GM18907 (cell line): ENCODE measurements around the gene MAP10.

Source experiments
- ATAC-seq: cut with Tn5 transposase; IDR thresholded peaks from one replicate; pipeline ENCODE4 v1.9.1; 2021; ENCODE audit warnings: mild to moderate bottlenecking, moderate library complexity; ENCODE audit not compliant: unreplicated experiment

Gene MAP10

DNA sequence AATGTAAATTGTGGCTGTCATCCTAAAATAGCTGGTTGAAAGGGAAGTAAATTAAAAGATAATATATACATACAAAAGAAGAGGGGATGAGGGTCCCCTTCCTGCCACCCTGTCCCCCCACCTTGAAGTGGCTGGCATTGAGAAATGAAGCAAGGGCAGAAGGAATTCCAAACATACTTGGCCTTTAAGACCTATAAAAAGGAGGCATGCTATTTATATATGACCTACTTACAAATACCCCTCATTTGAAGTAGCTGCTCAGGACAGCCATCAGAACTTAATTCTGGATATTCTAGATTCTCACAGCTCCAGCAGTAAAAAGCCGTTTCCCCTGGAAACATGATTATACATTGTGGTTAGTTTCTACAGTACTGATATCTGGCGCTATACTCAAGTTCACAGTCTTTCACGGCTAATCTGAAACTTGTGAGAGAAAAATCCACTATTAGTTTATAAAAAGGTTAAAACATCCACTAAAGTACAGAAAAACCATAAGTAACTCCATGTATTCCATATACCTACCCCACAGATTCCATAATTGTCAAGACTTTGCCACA lies 9.6 kb upstream of the MAP10 start:
- ATAC-seq, result no peak

DNA sequence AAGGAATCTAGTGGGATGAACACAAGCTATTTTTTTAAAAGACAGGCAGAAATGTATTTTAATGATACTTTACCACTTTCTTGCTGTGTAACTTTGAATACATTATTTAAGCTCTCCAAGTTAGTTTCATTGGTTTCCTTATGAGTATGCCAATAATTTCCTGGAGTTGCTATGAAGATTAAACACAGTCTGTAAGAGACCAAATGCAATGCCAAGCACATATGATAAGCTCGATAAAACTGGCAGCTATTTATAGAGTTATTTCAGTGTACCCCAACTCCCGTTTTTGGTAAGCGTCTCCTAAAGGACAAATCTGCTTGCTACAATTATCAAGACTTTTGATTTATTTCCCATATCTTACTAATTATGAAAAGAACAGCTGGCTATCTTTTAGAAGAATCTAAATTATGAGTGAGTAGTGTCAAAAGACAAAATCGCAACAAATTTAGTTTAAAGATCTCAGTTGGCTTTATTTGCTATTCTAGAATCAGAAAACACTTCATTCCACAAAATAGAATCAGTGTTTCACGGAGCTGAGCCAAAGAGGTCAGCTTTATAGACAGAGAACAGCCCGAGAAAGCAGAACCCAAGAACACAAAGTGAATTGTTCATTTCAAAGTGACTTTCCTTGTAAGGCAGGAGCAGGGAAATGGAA lies 7.2 kb upstream of the MAP10 start:
- no peak for ATAC-seq

DNA sequence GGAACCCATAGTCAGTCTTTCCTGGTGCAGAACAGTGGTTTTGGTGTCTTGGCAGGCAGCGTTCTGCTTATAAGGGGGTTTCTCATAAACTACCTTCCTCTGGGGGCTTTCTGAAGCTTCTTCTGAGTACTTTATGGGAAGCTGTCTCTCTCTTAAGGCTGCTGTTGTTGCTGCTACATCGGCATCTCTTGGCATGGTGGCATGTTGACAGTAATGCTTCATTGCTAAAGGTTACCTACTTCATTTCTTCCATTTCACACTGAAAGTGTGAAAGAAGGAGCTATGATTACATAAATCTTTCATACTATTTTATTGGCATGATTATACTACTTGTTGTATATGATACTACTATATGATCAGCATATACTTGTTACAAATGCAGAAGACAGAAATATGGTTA lies 6.3 kb upstream of the MAP10 start:
- no peak for ATAC-seq

DNA sequence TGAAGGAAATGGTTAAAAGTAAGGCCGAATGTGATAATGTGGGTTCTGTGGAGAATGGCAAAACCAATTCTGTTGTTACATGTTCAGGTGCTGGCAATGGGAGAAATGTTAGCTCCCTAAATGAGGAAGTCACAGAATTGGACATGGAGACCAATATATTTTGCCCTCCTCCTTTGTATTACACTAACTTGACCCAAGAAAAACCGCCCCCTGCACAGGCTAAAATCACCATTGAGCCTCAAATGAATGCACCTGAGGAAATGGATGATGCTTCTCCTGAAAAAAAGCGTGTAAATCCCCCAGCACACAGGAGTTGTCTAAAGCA lies 932 bp downstream of the MAP10 start:
- ATAC-seq, result no peak

DNA sequence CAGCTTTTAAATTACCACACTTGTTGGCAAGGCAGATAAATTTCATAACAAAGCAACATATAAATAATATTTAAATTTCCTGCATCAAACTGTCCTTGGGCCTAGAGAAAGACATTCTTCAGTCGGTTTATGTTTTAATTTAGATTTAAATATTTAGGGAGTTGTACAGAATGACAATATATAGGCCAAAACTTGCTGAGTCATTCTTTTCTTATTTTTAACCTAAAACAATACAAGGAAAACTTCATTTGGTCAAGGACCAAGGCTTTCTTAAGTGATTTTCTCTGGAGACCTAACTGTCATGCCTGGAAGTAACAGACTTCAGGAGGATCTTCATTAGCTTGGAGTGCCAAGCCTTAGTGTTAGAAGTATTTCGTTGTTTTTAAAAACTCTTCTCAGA lies 5.6 kb downstream of the MAP10 start:
- no peak for ATAC-seq

DNA sequence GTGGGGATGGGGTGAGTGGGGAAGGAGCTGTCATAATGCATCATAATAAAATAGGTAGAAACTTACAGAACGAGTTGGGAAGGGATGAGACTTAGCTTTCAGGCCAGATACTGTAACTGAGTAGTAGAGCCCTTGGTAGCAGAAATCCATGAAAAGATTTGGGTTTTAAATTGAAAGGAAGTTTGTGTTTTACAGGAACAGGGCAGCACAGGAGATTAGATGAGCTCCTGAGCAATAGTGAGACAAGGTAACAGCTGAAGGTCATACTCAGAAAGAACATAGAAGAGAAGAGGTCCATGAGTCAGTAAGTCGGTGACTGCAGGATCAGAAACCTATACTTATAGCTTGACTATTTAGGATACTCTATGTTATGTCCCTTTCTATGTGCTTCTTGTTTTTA lies 7.3 kb downstream of the MAP10 start:
- ATAC-seq, result no peak

DNA sequence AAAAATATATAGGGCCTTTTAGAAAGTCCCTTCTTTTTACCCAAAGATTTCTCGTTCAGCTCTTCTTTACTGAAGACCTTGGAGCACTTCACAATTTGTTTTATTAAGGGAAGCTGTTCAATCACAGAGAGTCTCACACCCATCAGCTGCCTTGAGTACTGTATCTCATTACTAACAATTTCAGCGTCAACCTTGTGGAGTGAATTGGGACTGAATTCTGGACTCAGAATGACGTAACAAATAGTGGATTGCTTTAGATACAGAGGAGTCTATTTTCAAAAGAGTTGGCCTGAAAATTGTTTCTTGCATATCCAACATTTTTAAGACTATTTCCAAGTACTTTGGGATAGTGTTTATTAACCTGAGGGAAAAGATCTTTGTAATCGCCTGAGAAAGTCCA lies 7.9 kb downstream of the MAP10 start:
- no peak for ATAC-seq

DNA sequence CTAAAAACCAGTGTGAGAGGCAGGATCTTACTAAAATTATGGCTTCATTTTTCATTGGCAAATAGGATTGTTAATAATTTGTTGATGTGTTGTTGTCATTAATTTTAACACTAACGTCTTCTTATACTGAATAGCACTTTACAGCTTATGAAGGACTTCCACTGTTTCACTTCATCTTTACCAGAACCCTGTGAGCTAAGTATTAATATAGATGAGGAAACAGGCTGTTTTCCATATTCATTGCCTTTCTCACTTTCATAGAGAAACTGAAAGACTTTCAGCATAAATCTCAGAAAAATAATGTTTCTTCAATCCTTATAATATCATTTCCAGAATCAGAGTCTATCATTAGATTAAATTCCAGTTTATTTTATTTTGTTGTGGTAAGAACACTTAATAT lies 8.5 kb downstream of the MAP10 start:
- ATAC-seq, result no peak

DNA sequence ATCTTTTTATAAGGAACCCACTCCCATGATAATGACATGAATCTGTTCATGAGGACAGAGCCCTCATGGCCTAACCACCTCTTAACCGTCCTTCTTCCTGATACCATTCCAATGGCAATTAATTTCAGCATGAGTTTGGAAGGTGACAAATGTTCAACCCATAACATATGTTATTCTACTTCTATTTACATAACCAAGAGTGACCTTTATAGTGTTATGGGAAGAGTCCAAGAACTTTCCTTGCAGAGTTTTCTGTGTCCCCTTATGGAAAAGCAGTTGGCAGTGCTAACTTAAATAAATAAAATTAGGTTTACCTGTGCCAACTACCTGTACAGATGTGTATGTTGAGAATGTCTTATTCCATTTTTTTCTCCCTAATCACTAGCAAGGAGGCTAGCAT lies 11.1 kb downstream of the MAP10 start:
- no peak for ATAC-seq

DNA sequence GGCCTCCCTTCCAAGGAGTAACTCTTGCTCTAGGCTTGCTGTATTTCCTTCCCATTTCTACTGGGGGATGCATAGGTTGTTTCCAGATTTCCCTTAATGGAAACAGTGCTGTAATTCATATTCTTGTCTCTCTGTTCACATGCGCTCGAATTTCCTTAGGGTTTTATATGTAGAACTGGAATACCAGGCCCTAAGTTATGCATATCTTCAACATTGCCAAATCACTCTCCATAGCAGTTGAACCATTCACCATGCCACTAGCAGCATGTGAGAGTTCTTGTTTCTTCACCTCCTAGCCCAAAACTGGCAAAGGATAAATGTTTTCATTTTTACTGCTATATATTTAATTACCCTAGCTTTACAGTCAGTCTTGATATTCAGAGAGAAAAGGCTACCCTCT lies 12.8 kb downstream of the MAP10 start:
- no peak for ATAC-seq

DNA sequence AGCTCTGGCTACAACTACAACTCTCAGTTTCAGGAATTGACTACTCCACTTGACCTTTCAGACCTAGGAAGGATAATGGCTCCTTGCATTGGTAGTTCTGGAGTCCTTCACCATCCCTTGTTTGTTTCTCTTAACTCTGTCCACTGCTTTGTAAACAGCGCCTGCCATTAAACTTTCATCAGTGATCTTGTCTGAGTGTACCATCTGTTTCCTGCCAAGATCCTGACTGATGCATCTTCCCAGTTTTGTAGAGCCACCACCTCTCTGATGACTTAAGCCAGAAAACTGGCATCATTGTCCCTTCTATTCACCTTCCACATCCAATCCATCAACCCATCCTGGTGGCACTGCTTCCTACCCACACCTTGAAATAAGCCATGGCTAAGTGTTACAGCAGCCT lies 15.2 kb downstream of the MAP10 start:
- no peak for ATAC-seq

DNA sequence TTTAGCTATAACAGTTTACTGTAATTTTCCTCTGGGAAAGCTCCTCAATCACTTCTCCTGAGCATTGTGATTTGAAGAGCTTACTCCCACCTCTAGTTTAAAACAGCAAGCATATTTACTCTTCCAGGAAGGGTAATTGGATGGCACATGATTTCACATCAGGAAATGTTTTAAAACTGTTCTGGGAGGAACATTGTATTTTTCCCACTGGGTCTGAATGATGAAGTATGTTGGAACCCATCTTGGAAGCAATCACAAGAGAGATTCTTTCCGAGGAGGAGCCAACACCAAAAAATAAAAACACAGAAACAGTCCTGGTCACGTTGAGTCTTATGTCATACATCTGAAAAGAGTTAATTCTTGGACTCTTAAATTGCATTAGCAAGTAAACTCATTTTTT lies 17.3 kb downstream of the MAP10 start:
- no peak for ATAC-seq

DNA sequence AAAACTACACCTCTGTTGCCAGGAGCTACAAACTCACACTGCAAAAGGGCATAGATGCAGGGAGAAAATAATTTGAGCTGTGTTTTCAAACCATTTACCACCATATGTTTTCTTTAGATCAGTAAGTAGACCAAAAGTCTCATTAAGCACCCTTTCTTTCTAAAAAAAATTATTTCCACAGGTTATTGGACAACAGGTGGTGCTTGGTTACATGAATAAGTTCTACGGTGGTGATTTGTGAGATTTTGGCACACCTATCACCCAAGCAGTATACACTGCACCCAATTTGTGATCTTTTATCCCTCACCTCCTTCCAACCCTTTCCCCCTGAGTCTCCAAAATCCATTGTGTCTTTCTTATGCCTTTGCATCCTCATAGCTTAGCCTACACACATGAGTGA lies 21.1 kb downstream of the MAP10 start:
- ATAC-seq, result no peak

DNA sequence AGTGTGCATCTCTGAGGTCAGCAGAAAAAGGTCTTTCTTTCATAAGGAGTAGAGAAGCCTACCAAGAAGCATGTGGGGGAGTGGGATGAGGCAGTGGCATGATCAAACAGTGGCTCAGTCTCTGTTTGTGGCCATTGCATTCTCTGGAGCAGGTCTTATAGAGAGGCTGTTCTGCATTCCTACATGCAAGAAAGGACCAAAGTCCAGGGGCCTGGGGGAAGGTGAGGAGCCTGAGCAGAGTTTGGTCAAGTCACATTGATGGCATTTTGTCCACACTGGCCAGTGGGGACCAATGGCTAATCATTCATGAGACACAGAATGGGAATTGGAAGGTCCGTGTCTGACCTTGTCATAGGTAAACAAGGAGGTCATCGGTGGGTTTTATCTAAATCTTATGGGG lies 25.4 kb downstream of the MAP10 start:
- no peak for ATAC-seq

DNA sequence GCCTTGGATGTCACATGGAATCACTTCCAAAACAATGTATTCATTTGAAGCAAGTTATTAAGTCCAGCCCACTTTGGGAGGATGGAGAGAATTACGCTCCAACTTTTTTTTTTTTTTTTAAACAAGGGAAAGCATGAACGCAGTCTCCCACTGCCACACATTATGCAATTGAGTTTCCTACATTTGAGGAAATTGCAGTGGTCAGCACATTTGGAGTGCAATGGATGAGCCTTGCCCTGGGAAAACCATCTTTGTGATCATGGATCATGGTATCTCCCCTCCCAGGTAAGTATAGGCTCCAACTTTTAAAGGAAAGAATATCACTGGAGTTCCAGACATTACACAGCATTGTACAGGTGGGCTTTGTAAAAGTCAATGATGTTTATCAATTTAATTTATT lies 26.7 kb downstream of the MAP10 start:
- ATAC-seq, result no peak

DNA sequence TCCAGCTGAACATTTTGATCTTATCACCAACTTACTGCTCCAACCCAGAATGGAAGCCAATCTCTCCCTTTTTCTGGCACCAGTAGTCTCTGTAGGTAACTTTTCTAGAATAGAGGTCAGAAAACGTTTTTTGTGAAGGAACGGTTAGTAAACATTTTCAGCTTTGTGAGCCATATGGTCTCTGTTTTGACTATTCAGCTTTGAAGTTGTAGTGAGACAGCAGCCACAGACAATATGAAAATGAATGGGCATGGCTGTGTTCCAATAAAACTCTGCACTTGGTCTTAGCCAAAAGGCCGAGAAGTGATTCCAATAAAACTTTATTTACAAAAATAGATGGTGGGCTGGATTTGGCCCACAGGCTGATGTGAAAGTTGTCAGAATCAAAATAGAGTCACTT lies 28.9 kb downstream of the MAP10 start:
- ATAC-seq, result no peak

DNA sequence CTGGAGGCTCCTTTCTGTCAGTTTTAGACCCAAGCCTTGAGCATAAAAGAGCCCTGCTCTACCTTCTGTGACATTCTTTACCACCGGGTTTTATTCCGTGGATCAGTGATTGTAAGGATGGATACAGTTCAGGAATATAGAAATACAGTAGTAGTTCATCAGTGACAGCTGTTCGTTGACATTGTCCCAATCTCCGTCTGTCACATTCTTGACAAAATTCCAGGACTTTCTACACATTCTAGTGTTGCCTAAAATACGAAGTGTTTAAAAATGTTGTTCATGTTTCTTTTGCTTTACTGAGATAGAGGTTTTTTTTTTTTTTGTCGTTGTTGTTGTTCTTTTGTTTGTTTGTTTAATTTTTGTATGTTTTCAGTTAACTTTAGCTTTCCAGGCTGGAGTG lies 29.9 kb downstream of the MAP10 start:
- no peak for ATAC-seq

DNA sequence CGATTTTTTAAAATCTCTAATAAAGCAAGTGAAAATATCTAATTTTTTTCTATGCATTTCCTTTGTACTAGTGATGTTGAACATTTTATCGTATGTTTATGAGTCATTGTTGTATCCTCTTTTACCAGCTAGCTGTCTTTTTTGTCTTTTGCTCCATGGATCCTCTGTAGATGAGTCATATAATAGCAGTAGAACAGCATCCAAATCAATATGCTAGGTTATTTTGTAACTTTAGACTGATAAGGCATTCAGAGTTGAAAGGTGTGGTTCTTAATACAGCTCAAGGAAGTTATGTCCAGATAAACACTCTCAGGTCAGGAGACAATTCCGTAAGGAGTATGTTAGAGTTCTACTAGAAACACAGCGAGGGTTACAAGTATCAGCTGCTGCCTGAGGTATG lies 31.9 kb downstream of the MAP10 start:
- ATAC-seq, result no peak

DNA sequence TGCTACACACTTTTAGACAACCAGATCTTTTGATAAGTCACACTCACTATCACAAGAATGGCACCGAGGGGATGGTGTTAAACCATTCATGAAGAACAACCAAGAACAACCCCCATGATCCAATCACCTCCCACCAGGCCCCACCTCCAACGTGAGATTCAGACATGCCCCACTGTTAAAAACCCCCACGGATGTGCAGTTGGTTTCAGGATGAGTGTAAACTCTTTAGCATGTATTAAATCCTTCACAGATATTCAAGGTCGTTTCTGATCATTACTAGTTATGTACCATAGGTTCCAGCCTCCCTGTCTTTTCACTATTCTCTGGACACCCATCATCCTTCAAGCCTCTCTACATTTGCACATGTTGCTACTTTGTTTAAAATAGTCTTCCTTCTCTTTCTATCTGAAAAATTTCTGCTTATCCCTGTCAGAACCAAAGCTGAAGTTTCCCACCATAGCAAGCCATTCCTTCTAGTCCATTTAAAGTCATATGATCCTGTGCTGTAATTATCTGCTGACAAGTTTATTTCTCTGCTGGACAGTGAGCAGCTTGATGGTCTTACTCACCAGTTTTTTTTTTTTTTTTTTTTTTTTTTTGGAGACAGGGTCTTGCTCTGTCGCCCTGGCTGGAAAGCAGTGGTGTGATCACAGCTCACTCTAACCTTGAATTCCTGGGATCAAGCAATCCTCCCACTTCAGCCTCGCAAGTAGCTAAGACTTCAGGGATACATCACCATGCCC lies 36.8 kb downstream of the MAP10 start:
- ATAC-seq, result no peak

DNA sequence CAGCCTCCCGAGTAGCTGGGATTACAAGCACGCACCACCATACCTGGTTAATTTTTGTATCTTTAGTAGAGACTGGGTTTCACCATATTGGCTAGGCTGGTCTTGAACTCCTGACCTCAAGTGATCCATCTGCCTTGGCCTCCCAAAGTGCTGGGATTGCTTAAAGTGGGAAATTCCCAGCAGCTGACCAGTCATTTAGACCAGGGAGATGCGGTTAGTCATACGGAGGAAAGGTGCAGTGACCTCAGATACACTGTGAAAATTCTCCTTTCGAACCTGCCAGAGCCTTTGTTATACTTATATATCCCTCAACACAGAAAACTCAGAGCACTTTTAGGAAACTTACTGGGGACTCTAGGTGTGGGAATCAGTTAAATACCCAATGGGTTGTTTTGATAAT lies 39.6 kb downstream of the MAP10 start:
- no peak for ATAC-seq

DNA sequence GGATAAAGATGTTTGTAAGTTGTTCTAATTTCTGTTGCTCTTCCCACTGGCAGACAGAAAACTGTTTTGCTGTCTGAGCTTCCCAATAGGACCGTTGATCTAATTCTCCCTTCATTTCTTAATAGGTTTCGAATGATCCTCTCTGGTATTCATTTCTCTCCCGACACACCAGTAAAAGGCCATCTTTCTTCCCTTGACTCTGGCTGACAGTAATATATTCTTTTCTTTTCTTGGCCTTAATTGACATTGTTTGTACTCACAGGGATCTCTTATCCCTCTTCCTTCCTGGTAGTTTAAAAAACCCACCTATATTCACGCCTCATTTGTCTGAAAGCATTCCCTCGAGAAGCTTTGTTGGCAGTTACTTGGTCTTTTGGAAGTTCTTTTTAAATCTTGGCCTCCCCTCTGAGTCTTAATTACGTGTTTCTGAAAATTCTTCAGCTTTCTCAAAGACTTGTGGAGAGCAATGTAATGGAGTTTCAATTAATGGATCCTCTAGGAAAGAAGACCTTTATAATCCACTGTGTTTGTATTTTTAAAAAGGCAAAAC lies 40.3 kb downstream of the MAP10 start:
- ATAC-seq, result no peak

DNA sequence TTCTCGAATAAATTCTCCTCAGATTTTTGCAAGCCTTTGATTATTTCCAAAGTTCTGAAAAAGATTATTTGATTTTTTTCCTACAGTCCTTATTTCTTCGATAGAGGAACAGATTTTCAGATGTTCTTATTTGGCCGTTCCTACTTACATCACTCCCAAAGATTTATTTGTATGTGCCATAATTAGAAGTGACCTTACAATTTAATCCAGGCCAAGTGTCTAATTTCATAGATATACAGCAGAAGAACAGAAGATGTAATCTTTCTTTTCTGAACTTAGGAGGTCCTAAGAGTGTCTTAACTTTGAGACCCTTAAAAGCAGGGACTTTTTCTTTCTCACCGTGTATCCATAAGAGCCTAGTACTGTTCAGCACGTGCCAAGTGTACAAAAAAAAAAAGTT lies 46.3 kb downstream of the MAP10 start:
- no peak for ATAC-seq
